ENCODE measurements around the gene PCDH9.
"Not testable (repeated sequence)": the region's sequence is repeated elsewhere in the genome, so short reads cannot be mapped to it uniquely, and the experiment has no call there.

The PCDH9 gene

DNA sequence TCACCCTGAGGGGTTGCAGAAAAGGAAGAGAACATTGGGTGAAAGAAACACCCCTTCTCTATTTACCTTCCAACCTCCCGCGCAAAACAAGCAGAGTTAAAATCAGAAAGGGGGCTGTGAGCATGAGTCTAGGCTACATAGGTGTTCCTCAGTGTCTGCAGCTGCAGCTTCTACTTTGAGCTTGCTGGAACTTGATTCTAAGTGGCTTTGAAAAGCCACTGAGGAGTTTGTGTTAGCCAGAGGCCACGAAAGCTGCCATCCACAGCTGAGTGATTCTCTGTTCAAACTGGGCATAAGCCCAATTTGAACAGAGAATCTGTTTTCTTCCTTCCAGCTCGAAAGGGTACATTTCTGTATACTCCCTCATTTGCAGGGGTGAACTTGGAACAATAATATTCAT, 343.9 kb downstream of the PCDH9 start:
- DNase-seq: no peak

DNA sequence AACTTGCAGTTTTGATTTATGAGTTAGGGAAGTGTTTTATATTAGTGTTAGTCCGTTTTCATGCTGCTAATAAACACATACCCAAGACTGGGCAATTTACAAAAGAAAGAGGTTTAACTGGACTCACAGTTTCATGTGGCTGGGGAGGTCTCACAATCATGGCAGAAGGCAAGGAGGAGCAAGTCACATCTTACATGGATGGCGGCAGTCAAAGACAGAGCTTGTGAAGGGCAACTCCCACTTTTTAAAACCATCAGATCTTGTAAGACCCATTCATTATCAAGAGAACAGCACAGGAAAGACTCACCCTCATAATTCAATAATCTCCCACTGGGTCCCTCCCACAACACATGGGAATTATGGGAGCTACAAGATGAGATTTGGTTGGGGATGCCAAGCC, 349.0 kb downstream of the PCDH9 start:
- not testable (repeated sequence) for DNase-seq

DNA sequence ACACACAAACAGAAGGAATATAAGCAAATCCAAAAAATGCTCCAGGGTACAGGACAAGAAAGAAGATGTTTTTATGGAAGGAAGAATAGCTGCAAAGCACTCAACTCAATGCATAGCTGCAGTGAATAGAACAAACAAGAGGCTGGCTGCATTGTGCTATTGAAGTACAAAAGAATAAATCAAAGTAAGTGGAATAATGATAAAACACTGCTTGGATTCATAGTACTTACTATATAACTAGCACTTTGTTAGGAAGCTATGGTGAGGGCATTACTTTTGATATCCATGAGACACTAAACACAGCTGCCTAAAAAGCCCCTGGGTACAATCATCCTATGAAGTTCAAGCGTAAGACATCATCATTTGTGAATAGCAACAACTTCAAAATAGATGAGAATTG, 350.1 kb downstream of the PCDH9 start:
- DNase-seq: no peak

DNA sequence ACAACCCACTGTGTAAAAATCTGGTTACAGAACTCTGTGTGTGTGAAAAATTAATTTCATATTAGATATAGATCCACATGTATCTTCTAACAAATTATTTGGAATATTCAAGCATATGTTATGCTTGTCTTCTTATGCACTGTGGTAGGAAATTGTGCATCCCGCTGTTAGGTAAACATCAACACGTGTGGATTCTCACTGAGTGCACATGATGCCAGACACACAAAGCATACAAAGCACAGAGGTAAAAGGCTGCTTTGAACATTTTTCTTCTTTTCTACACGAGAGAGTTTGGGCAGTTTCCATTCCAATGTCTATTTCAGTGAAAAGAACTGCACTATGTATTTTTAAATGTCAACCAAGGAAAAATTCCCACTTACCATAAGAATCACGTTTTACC, 354.9 kb downstream of the PCDH9 start:
- no peak for DNase-seq

DNA sequence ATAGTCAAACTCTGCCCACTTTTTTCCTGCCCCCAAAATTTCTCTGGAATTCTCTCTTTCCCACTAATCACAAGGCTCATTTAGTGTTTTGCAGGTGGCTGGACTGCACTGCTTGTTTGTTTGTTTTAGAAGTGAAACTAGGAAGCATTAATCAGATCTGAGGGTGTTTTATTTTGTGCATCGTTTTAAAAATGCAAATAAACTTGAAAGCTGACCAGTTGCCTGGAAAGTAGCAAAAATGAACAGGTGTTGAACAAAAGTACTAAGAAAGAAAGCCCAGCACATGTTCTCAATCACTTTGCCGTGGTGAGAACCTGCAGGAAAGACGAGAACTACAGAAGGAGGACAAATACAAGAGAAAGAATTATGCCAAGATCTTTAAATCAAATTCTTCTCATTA, 365.5 kb downstream of the PCDH9 start:
- no peak for DNase-seq

DNA sequence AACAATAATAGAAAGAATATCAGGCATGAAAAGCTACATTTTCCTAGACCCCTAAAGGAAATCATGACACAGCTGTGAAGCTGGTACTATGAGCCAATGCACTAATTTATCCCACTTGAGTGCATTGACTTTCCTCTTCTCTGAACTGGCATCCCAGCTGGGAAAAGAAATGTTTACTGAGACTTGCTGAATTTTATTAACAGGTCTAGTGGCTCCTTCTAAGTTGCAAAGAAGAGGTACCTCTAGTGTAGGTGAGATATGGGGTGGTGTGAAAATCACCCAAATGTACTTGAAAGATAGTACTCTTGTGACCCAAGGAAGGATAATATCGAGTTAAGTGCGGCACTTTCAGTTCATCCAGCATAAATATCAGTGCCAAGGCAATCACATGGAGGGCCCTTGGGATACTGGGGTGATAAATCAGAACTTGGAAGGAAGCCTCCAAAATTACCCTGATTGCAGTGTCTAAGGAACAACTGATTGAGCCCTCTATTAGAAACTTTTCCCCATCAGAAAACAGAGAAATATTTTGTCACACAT, 369.2 kb downstream of the PCDH9 start:
- no peak for DNase-seq

DNA sequence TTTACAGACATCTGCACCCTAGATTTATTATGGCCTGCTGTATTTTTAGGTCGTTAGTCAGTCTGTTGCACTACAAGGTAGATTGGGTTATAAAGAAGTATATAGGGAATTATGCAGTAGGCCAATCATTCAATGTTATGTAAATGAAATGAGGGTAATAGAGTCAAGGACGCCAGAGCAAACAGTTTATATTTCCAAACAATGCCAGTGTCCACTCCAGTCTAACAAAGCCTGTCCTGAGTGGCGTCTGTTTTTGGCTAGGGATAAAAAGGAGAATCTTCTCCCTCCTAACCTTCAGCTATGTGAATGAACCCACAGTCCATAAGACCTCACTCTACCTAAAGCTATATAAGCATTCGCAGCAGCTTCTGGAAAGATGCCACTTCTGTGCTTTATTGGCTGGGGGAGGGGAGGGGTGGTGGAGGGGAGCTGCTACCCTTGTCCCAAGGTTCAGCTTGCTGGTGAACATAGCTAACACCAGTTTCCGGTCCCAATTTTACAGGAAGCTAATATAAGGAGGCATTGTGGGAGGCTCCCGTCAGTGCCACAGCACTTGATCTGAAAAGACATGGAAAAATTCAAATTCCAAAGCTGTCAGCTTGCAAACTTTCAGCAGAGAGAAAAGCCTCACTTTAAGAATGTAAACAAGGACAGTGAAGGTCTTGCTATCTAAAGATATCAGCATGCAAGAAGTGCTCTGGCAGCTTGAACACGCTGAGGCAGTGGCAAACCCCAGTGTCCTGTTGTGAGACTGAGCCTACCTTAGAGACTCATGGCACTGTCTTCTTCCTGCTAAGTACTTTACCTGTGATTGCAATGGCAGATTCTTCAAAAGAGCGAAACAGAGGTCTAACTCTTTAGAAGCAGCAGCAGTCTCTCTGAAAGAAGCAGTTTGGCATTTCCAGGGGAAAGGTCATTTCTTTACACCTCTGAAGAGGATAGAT, 369.9 kb downstream of the PCDH9 start:
- no peak for DNase-seq

DNA sequence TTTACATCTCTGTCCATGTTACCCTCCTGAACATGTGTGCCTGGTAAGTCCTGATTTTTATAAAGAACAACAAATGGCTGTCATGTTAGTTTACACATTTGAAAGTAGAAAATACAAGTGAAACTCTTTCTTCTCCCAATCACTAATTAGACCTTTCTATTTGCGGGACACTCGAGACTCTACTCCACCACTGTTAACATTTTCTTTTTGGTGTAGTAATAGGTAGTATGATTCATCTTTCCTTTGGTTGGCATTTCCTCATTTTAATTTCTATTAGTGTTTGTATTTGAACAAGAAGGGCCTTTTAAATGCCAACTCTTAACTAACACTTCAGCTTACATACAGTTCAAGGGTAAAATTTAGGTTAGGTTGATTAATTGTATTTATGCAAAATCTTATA, 371.1 kb downstream of the PCDH9 start:
- no peak for DNase-seq

DNA sequence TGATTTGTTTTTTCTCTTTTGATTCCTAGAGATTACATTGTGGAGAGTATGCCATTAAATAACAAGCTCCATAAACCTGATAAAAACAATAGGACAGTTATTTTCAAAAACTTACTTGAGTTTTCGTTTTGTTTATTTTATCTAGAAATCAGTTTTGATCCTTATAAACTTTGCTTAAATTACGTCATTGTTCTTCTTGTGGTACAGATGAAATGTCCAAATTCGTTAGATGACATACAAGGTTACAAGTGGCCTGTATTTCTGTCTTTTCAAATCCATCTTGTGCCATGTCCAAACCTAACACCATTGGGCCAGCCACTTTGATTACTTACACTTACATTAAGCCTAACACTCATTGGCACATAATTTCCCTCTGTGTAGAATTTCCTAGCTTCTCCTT, 372.0 kb downstream of the PCDH9 start:
- no peak for DNase-seq

DNA sequence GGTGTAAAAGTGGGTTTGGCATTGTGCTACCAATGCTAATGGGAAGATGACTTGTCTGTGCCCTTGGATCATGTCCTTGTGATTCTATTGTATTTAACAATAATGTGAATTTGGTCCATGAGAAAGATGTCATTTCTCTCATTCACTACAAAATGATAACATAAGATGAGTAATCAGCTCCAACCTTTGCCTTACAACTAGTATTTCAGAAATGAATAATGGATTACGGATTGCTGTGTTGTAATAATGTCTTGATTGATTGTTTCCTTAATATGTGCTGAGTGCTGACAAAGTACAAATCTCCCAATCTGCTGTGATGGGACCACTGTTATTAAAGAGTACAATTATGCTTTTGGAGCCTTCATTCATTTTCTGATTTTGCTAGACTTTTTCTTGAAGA, 375.0 kb downstream of the PCDH9 start:
- no peak for DNase-seq

DNA sequence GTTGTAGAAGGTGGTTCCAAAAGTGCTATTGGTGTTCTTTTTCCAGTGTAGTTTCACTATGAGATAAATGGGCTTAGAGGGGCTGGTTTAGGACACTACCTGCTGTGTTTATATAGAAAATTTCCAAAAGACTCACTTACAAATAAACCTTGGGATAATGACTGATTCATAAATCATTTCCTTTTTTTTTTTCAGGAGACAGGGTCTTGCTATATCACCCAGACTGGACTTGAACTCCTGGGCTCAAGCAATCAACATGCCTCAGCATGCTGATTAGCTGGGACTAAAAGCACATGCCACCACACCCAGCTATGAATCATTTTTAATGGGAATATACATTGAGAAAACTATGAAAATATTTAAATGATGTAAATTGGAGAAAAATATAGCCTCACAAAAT, 376.6 kb downstream of the PCDH9 start:
- DNase-seq: no peak

DNA sequence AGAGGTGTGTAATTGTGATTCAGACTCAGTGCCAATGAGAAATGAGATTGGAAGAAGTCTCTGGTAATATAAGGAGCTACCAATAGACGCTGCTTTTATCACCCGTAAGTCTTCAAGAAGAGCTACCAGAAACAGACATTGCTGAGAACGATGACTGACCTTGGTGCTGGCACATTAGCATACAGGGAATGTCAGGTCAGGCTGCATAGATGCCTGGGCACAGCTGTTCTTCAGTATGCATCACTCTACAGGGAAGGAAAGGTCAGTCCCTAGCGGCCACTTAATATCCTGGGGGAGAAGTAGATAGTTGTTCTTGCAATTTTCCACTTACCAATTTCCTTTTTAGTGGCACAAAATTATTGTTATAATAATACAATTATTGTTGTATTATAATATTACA, 380.4 kb downstream of the PCDH9 start:
- no peak for DNase-seq

DNA sequence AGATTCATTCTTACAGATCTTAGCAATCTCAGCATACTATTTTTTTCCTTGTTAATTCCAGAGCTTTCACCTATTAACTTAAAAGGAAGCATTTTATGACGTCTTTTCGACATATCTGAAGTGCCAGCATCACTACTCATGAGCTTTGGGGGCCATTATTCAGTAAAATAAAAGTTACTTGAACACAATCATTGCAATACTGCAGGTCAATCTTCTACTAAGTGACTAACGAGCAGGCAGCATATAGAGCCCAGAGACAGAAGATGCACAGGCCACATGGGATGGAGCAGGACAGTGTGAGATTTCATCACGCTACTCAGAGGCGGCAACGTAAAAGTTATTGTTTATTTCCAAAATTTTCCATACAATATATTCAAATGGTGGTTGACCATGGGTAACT, 382.6 kb downstream of the PCDH9 start:
- DNase-seq: no peak

DNA sequence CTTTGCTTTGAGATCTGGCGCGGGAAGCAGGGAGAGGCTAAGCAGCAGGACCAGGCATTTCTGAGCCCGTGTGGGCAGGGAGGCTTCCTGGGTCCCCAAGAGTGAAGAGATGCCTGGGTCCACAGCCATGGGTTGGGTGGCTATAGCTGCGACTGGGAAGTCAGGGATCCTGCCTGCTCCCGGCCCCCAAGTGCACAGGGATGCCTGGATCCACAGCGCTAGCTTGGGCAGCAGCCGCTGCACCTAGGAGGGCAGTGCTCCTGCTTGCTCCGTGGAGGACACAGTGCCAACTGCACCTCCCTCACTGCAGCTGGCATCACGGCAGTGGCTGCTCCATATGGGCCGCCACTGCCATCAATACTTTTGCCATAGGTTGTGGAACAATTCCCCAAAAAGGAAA, 384.7 kb downstream of the PCDH9 start:
- DNase-seq: no peak

DNA sequence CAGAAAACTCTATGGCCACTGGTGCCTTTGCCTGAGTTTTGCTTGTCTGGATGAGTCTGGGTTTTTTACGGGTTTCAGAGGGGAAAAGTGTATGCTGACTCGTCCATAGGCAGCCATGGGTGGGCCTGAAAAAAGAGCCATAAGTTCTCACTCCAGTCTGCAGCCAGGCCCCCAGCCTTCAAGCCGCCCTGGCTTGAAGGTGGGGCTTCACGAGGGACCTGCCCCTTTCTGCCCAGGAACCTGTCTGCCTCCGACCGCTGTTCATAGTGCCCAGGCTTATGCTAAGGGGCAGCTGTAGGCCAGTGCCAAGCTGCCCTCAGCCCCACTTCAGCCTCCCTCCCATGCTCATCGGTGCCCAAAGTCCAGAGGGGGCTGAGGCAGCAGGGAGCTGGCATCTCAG, 385.2 kb downstream of the PCDH9 start:
- DNase-seq: no peak

DNA sequence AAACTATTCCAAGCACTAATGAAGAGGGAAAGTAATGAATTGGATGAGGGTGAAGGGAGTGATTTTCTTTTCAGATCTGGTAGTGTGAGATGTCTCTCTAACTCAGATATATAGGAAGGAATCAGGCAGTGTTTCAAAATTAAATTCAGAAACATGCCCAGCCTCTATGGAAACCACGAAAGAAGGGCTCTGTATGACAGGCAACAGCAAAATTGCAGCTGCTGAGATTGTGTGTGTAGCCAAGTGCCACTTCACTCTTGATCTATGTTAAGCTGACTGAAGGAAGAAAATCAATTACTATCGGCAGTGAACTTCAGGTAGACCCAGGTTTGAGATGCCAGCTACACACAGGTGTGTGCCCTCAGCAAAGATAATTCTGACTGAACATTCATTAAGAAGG, 387.4 kb downstream of the PCDH9 start:
- DNase-seq: no peak

DNA sequence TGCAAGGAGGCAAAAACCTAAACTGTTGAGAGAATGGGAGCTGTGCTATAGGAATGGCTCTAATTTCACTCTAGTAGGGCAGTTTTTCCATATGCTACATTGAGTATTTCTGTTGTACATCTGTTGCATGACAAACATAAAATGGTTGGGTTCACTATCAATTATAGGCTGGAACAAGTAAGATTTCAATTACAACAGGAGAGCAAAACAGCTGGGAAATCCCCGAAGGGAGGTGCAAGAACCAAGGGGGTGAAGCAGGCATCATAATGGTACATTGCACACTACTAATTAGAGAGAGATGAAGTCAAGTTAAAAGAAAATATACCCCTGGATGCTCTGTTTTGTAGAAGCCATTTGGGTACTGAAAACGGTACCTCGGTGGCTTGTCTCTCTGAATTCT, 389.5 kb downstream of the PCDH9 start:
- no peak for DNase-seq

DNA sequence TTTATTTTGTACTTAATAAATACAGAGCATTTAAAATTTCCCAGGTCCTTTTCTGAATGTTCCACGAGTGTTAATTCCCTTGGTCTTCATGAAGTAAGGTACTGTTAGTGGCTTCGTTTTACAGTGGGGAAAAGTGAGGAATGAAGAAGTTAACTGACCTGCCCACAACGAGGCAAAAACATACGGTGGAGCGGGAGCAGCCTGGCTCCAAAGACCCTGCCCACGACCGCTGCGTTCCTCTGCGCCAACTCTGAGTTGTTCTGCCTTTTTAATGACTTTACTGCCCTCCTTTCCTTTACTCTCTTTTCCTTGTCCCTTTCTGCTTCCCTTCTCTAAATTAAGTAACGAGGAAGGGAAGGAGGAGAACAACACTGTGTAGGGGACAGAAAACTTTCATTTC, 392.9 kb downstream of the PCDH9 start:
- no peak for DNase-seq

DNA sequence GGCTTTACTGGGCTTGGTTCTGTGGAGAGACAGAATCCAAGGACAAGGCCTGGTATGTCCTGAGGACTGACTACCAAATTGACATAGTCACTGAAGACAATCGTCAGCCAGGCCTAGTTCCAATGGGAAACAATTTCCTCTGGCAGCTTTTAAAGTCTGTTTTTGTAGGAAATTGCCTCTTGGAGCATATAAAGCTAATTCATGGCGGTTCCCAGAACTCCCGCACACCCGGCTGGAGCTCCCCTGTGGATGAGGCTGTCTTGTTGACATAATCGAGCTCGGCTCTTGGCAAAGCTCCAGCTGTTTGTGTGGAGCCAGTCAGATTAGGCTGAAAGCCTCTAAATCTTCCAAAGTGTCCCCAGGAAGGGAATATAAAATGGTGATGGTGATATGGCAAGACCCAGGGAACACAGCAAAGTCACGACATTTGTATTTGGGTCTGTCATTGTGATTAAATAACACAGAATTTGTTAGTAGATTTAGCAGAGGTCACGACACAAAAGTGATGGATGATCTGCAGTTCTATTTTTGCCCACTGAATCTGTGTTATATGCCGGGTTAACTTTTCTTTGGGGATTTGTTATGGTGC, 395.0 kb downstream of the PCDH9 start:
- DNase-seq: no peak

DNA sequence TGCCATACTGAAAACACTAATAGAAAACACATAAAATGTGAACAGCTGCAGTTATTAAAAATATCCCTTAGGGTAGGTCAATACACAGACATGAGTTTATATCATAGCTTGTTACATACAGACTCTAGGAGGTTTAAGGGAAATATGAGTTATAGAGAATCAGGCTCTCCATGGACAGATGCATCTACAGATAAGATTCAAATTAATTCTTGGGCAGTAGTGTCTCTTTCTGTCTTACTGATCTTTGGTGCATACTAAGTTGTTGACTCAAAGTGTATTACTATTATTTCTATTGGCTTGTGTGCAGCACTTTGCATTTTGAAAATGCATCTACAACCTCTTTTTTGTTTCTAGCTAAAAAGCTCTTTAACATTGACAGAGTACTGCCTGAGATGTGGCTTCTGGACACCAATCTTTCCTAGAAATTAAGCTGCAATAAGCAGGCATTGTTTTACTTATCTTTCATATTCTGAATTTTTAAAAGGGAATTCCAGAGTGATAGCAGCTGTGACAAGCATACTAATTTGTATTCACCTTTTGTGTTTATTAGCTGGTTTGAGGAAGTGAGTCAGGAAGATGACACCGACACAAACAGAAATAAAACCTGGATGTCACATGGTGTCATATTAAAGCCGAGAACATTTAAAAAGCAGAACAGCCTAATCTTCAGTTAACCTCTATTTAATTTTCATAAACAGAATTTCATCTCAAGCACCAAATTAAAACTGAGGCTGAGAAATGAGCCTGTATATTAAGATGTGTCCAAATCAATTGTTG, 399.0 kb downstream of the PCDH9 start:
- DNase-seq: no peak

DNA sequence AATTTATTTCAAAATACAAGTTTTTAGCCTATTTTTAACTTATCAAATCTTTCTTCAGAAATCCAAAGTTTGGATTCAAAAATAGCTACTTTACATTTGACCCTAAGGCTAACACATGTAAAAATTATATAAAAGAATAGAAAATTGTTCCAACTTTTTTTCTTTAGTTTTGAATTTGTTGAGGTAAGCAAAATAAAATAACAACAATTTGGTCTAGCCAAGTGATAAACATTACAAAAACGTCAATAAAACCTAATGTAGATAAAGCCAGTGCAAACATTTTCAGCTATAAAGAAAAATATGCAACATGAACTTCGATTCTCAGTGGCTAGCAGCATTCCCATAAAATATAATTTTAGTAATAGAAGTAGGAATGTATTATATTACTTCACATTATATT, 400.3 kb downstream of the PCDH9 start:
- DNase-seq: no peak

DNA sequence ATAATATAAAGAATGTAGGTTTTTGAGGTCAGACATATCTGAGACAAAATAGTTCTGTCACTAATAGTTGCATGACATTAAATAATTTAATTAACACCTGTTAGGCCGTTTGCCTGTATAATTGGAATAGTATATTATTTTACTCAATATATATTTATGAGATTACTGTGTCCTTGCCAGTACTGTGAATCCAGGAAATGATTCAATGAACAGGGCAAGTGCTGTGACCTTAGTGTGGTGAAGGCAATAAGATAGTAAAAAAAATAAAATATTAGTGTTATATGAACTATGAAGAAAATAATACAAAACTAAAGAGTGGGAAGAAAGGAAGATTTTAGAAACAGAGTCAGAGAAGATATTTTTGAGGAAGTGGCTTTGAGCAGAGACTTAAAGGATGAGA, 403.7 kb downstream of the PCDH9 start:
- no peak for DNase-seq

DNA sequence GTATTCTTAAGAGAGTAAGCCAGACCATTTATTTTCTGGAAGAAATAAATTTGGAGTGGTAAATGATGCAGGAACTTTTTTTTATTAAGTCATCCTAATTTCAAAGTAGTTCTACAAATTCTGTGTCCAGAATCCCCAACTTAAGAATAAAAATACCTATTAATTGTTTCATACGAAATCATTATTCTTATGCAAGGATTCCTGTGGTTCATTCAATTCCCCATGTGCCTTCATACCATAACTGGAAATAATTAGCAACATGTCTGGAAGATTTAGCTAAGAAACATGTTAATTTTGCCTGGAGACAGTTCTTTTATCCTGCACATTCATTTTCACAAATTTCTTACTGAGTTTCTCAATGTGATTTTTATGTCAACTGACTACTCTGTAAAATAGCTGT, 408.6 kb downstream of the PCDH9 start:
- no peak for DNase-seq

DNA sequence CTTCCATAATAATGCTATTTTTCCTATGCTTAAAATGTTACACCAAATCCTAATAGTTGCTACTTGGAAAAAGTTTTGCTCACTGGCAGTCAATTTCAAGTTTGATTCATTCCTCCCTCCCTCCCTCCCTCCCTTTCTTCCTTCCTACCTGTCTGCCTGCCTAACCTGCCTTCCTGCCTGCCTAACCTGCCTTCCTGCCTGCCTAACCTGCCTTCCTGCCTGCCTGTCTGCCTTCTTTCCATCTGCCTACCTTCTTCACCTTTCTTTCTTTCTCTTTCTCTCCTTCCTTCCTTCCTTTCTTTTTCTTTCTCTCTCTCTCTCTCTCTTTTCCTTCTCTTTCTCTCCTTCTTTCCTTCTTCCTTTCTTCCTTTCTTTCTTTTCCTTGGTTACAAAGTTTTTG, 418.7 kb downstream of the PCDH9 start:
- no peak for DNase-seq

Measured in activated gamma-delta T cell (primary cell).